Stomach (tissue), 4 donors: ENCODE measurements around the gene SIX3.

ENCODE experiments used
- EP300 ChIP-seq: sonication (generic); formaldehyde crosslinking; IDR thresholded peaks from one replicate; pipeline ENCODE4 v1.6.1; 2017; ENCODE audit warnings: antibody characterized with exemption
- POLR2A ChIP-seq, 4 donors: fragments of 450-650 bp; IDR thresholded peaks; one replicate each; pipeline ENCODE4 v1.6.1; 2016; ENCODE audit warnings: antibody characterized with exemption in 4 of 4, control low read depth in 2 of 4, mild to moderate bottlenecking in 1 of 4, moderate library complexity in 1 of 4
- TF ChIP-seq, protein P1 (sequence below), 7 experiments: fragments of 450-650 bp in 4 of 7; fragments of 200-600 bp in 3 of 7; sonication (generic) in 3 of 7; IDR thresholded peaks; one replicate each; pipeline ENCODE4 v1.5.1; 2016 to 2019; ENCODE audit warnings: antibody characterized with exemption in 7 of 7, control low read depth in 2 of 7, mild to moderate bottlenecking in 1 of 7

DNA sequence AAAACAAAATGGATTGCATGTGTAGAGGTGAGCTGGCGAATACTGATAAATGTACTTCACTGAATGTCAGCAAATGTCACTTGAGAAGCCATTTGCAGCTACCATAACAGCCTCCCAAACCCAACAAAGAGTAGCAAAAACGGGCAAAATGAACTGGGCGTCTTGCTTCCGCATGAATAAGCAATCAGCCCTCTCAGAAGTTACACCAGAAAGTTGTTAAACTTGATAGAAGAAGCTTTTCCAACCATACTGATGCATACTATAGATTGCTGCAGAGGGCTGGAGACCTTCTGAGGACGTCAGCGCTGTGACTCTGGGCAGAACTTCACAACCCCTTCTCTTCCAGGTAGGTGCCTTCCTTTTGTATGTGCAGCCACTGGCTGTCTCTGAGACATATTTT is 18.7 kb upstream of the SIX3 start:
- TF ChIP-seq POLR2A (IDR thresholded peaks at IDR 0.05) (no peak), EP300 (no peak)
- TF ChIP-seq, protein P1, sequence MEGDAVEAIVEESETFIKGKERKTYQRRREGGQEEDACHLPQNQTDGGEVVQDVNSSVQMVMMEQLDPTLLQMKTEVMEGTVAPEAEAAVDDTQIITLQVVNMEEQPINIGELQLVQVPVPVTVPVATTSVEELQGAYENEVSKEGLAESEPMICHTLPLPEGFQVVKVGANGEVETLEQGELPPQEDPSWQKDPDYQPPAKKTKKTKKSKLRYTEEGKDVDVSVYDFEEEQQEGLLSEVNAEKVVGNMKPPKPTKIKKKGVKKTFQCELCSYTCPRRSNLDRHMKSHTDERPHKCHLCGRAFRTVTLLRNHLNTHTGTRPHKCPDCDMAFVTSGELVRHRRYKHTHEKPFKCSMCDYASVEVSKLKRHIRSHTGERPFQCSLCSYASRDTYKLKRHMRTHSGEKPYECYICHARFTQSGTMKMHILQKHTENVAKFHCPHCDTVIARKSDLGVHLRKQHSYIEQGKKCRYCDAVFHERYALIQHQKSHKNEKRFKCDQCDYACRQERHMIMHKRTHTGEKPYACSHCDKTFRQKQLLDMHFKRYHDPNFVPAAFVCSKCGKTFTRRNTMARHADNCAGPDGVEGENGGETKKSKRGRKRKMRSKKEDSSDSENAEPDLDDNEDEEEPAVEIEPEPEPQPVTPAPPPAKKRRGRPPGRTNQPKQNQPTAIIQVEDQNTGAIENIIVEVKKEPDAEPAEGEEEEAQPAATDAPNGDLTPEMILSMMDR (IDR thresholded peaks at IDR 0.05), result no peak
